Upper lobe of left lung (tissue), 6 donors: ENCODE data around the gene RNF40. TPM values are rescaled to one million over a fixed set of nuclear protein-coding genes. Genes with fewer than 3 reads are reported as not detected.

Experiments used
- ATAC-seq, 2 donors: fragments of 200-7000 bp; cut with Tn5 transposase; one replicate each; pipeline ENCODE4 v1.9.1; 2022; ENCODE audit warnings: mild to moderate bottlenecking in 2 of 2, moderate library complexity in 2 of 2; ENCODE audit not compliant: low FRiP score in 2 of 2
- DNase-seq, 2 donors: peaks; one replicate each; pipeline ENCODE4 v3.0.0-alpha.2; 2019 to 2020
- H3K27ac ChIP-seq, 4 donors: fragments of 200-600 bp; sonication (generic); one replicate each; pipeline ENCODE4 v1.5.1; 2016 to 2019
- H3K27me3 ChIP-seq, 4 donors: fragments of 200-600 bp; sonication (generic); one replicate each; pipeline ENCODE4 v1.5.1; 2017 to 2019
- H3K36me3 ChIP-seq, 4 donors: fragments of 200-600 bp; sonication (generic); one replicate each; pipeline ENCODE4 v1.5.1; 2016 to 2019
- H3K4me1 ChIP-seq, 4 donors: fragments of 200-600 bp; sonication (generic); one replicate each; pipeline ENCODE4 v1.5.1; 2018 to 2019
- H3K4me3 ChIP-seq, 4 donors: fragments of 200-600 bp; sonication (generic); one replicate each; pipeline ENCODE4 v1.5.1; 2017 to 2019; ENCODE audit warnings: mild to moderate bottlenecking in 2 of 4, moderate library complexity in 1 of 4
- H3K9me3 ChIP-seq, 4 donors: fragments of 200-600 bp; sonication (generic); one replicate each; pipeline ENCODE4 v1.5.1; 2018 to 2019
- EP300 ChIP-seq, 4 donors: sonication (generic); formaldehyde crosslinking; IDR thresholded peaks; one replicate each; pipeline ENCODE4 v1.5.1; 2017; ENCODE audit warnings: antibody characterized with exemption in 4 of 4, control low read depth in 2 of 4
- POLR2A ChIP-seq, 4 donors: fragments of 450-650 bp; IDR thresholded peaks; one replicate each; pipeline ENCODE4 v1.5.1; 2016 to 2017; ENCODE audit warnings: antibody characterized with exemption in 4 of 4, mild to moderate bottlenecking in 2 of 4
- POLR2AphosphoS5 ChIP-seq, 2 donors: sonication (generic); formaldehyde crosslinking; IDR thresholded peaks; one replicate each; pipeline ENCODE4 v1.5.1; 2017; ENCODE audit warnings: antibody characterized with exemption in 2 of 2
- WGBS, 2 donors: methylation state at CpG; one replicate each; pipeline ENCODE4 v1.1.5; 2017 to 2018; 5-methylcytosine and 5-hydroxymethylcytosine counted together
- total RNA-seq, 6 donors: library from RNA; depleted of rRNA in 4 of 6; stranded (reverse); fragments of >200 nt in 4 of 6; gene quantifications; one replicate each; pipeline versions ENCODE4 v1.1.0 to v1.2.1, GENCODE V29; 2016 to 2021
- TF ChIP-seq, protein P1 (sequence below), 6 experiments: fragments of 450-650 bp in 4 of 6; fragments of 200-600 bp in 2 of 6; sonication (generic) in 2 of 6; IDR thresholded peaks; one replicate each; pipeline ENCODE4 v1.5.1; 2016 to 2019; ENCODE audit warnings: antibody characterized with exemption in 6 of 6
- donor health status: DM: no; HTN: no; CAD: no; lungs with moderate emphysema.
- donor health status: DM: no; HTN: yes; CAD: no; lungs with severe emphysema.

Gene RNF40
- 100 to 1,000 TPM in 2 of 6 donors, 10 to 100 TPM in 4; 69.9 to 137 (median 95.2) TPM for total RNA-seq

GRCh38 chr16:30761928-30762902, at the start of gene RNF40, which contains the start of gene CFAP119:
Gene RNF40 (plus strand): TSS chr16:30762322. CDS start chr16:30762546, 224 bp downstream.
Gene CFAP119 (minus strand): TSS chr16:30762062. CDS start chr16:30761748, 314 bp downstream.
- peaks cover 27 to 45% (median 37%) of the 10 kb centered on the region in 4 donors for H3K36me3 ChIP-seq
- TF ChIP-seq POLR2A (IDR thresholded peaks at IDR 0.05): peak; percentile 12 to 89 (median 69)
- TF ChIP-seq POLR2AphosphoS5 (IDR thresholded peaks at IDR 0.05): peak; percentile 88 to 94
- peak in 1 of 4 donors; percentile 13 for TF ChIP-seq EP300 (IDR thresholded peaks at IDR 0.05)
- TF ChIP-seq, protein P1, sequence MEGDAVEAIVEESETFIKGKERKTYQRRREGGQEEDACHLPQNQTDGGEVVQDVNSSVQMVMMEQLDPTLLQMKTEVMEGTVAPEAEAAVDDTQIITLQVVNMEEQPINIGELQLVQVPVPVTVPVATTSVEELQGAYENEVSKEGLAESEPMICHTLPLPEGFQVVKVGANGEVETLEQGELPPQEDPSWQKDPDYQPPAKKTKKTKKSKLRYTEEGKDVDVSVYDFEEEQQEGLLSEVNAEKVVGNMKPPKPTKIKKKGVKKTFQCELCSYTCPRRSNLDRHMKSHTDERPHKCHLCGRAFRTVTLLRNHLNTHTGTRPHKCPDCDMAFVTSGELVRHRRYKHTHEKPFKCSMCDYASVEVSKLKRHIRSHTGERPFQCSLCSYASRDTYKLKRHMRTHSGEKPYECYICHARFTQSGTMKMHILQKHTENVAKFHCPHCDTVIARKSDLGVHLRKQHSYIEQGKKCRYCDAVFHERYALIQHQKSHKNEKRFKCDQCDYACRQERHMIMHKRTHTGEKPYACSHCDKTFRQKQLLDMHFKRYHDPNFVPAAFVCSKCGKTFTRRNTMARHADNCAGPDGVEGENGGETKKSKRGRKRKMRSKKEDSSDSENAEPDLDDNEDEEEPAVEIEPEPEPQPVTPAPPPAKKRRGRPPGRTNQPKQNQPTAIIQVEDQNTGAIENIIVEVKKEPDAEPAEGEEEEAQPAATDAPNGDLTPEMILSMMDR (IDR thresholded peaks at IDR 0.05): peak in 4 of 6 experiments; percentile 16 to 35 (median 26)
- no peaks in the 10 kb centered on the region for H3K9me3 ChIP-seq
- H3K4me3 ChIP-seq: peak within 1 kb of the TSS; percentile 82 to 96 (median 90)
- peak; percentile 97 to 98 for ATAC-seq
- WGBS, 2 donors: 1 to 2% methylated on average over 41 to 60 of the region's 60 CpGs
- DNase-seq: peak; percentile 98
- peak within 1 kb of the TSS; percentile 81 to 95 (median 94) for H3K27ac ChIP-seq
- H3K27me3 ChIP-seq: no peaks in the 10 kb centered on the region
- peaks cover 22 to 46% (median 26%) of the 10 kb centered on the region in 4 donors for H3K4me1 ChIP-seq

GRCh38 chr16:30715750-30716445, 46.2 kb upstream of the RNF40 start:
- Histone ChIP-seq H3K4me3 (no peak overlapping the region), H3K27ac (peak overlapping the region; percentile 31 to 77 (median 56)), H3K36me3 (peaks cover 59 to 100% (median 92%) of the 10 kb centered on the region in 4 donors), H3K27me3 (no peaks in the 10 kb centered on the region), H3K4me1 (peaks cover 3 to 17% (median 11%) of the 10 kb centered on the region in 4 donors), H3K9me3 (no peaks in the 10 kb centered on the region)
- 82 to 87% methylated on average over 17 of the region's 17 CpGs for WGBS, 2 donors
- ATAC-seq: peak in 1 of 2 donors; percentile 71
- TF ChIP-seq POLR2A (IDR thresholded peaks at IDR 0.05) (no peak), POLR2AphosphoS5 (IDR thresholded peaks at IDR 0.05) (no peak), EP300 (IDR thresholded peaks at IDR 0.05) (no peak)
- TF ChIP-seq, protein P1 (IDR thresholded peaks at IDR 0.05): no peak
- DNase-seq: no peak

- DNase-seq: no peak
- 91 to 92% methylated on average over 11 of the region's 11 CpGs for WGBS, 2 donors
- peaks cover 77 to 100% (median 96%) of the 10 kb centered on the region in 4 donors for H3K36me3 ChIP-seq
Observed at GRCh38 chr16:30720086-30720485, 42.0 kb upstream of the RNF40 start.

GRCh38 chr16:30720694-30721093, 41.4 kb upstream of the RNF40 start:
- peaks cover 0 to 9% (median 4%) of the 10 kb centered on the region in 4 donors for H3K4me1 ChIP-seq
- WGBS, 2 donors: 87 to 96% methylated on average over 8 to 9 of the region's 9 CpGs
- no peak overlapping the region for H3K27ac ChIP-seq
- H3K9me3 ChIP-seq: no peaks in the 10 kb centered on the region
- H3K4me3 ChIP-seq: no peak overlapping the region
- TF ChIP-seq, protein P1 (IDR thresholded peaks at IDR 0.05): no peak
- no peak for TF ChIP-seq POLR2AphosphoS5 (IDR thresholded peaks at IDR 0.05)
- TF ChIP-seq POLR2A (IDR thresholded peaks at IDR 0.05): no peak
- TF ChIP-seq EP300 (IDR thresholded peaks at IDR 0.05): no peak
- H3K27me3 ChIP-seq: no peaks in the 10 kb centered on the region
- H3K36me3 ChIP-seq: peaks cover 76 to 100% (median 96%) of the 10 kb centered on the region in 4 donors
- ATAC-seq (no peak), DNase-seq (no peak)

More at GRCh38 chr16:30720086-30720485, 42.0 kb upstream of the RNF40 start:
- H3K27me3 ChIP-seq: no peaks in the 10 kb centered on the region
- no peak for ATAC-seq
- no peaks in the 10 kb centered on the region for H3K9me3 ChIP-seq
- TF ChIP-seq POLR2A (IDR thresholded peaks at IDR 0.05): no peak
- peaks cover 0 to 11% (median 6%) of the 10 kb centered on the region in 4 donors for H3K4me1 ChIP-seq
- no peak overlapping the region for H3K4me3 ChIP-seq
- H3K27ac ChIP-seq: no peak overlapping the region
